HEK293 (cell line): ENCODE data around the gene MGAT4A.

Experiments used
- CTCF ChIP-seq: fragments of 450-650 bp; formaldehyde crosslinking; IDR thresholded peaks from 2 replicates; pipeline ENCODE4 v1.5.1; 2016; ENCODE audit warnings: missing biosample characterization, missing genetic modification characterization
- ZNF670 ChIP-seq: fragments of 450-650 bp; formaldehyde crosslinking; IDR thresholded peaks from 2 replicates; pipeline ENCODE4 v1.5.1; 2016; ENCODE audit warnings: missing biosample characterization, missing genetic modification characterization, low read depth
- TF ChIP-seq, protein P1 (sequence below): fragments of 450-650 bp; formaldehyde crosslinking; IDR thresholded peaks from 2 replicates; pipeline ENCODE4 v1.5.1; 2016; ENCODE audit warnings: missing biosample characterization, missing genetic modification characterization

- TF ChIP-seq CTCF (tag by site-specific recombination) (no peak), ZNF670 (tag by site-specific recombination) (no peak)
- TF ChIP-seq, protein P1, sequence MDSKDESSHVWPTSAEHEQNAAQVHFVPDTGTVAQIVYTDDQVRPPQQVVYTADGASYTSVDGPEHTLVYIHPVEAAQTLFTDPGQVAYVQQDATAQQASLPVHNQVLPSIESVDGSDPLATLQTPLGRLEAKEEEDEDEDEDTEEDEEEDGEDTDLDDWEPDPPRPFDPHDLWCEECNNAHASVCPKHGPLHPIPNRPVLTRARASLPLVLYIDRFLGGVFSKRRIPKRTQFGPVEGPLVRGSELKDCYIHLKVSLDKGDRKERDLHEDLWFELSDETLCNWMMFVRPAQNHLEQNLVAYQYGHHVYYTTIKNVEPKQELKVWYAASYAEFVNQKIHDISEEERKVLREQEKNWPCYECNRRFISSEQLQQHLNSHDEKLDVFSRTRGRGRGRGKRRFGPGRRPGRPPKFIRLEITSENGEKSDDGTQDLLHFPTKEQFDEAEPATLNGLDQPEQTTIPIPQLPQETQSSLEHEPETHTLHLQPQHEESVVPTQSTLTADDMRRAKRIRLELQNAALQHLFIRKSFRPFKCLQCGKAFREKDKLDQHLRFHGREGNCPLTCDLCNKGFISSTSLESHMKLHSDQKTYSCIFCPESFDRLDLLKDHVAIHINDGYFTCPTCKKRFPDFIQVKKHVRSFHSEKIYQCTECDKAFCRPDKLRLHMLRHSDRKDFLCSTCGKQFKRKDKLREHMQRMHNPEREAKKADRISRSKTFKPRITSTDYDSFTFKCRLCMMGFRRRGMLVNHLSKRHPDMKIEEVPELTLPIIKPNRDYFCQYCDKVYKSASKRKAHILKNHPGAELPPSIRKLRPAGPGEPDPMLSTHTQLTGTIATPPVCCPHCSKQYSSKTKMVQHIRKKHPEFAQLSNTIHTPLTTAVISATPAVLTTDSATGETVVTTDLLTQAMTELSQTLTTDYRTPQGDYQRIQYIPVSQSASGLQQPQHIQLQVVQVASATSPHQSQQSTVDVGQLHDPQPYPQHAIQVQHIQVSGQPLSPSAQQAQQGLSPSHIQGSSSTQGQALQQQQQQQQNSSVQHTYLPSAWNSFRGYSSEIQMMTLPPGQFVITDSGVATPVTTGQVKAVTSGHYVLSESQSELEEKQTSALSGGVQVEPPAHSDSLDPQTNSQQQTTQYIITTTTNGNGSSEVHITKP (tag by site-specific recombination), result no peak
Measured at GRCh38 chr2:98663511-98664090, 67.3 kb downstream of the MGAT4A start.
